ENCODE results near the gene PLLP.

DNA sequence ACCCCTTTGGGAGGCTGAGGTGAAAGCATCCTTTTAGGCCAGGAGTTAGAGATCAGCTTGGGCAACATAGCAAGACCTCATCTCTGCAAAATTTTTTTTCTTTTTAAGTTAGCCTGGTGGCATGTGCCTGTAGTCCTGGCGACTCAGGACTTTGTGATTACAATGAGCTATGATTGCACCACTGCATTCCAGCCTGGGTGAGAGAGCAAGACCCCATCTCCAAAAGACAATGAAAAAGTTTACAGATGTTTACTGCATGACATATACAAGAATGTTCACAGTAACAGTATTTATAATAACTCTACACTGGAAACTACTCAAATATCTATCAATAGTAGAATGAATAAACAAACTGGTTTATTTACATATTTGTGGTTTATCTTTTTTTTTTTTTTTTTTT lies 41.0 kb upstream of the PLLP start:
- TF ChIP-seq, protein P1, sequence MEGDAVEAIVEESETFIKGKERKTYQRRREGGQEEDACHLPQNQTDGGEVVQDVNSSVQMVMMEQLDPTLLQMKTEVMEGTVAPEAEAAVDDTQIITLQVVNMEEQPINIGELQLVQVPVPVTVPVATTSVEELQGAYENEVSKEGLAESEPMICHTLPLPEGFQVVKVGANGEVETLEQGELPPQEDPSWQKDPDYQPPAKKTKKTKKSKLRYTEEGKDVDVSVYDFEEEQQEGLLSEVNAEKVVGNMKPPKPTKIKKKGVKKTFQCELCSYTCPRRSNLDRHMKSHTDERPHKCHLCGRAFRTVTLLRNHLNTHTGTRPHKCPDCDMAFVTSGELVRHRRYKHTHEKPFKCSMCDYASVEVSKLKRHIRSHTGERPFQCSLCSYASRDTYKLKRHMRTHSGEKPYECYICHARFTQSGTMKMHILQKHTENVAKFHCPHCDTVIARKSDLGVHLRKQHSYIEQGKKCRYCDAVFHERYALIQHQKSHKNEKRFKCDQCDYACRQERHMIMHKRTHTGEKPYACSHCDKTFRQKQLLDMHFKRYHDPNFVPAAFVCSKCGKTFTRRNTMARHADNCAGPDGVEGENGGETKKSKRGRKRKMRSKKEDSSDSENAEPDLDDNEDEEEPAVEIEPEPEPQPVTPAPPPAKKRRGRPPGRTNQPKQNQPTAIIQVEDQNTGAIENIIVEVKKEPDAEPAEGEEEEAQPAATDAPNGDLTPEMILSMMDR (conservative IDR thresholded peaks at IDR 0.05) = no peak
- TF ChIP-seq EZH2 (IDR thresholded peaks at IDR 0.05; ENCODE audit: low read depth) = no peak
